HG03039 (cell line): ENCODE results near the gene U2AF1L4.

Source experiments
- ATAC-seq: cut with Tn5 transposase; IDR thresholded peaks from one replicate; pipeline ENCODE4 v1.9.1; 2021; ENCODE audit warnings: mild to moderate bottlenecking, moderate library complexity; ENCODE audit not compliant: unreplicated experiment

Gene U2AF1L4

DNA sequence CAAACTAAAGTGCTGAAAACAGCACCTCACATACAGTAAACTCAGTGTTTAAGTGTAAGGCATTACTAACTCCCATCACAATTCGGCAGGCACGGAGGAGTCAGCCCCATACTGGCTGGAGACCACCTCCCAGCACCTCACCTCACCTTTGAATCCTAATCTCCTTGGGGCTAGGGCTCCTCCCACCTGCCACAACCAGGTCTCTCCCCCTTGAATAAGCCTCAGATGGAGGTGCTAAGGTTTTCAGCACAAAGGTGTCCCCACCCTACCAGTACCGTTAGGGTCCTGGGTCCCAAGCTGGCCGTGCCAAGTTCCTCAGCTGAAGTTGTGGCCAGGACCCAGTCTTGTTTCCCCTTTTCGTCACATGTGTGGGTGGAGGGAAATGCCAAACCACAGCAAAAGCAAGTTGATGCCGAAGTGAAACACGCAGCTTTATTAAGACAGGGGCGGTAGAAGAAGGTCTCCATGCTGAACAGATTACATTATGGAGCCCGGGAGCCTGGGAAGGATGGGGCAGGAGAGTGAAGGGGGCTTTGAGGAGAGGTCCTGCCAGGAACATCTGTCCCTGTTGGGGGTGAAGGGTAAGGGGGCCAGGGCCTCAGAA is 3.0 kb downstream of the U2AF1L4 start, which contains the start of gene IGFLR1:
Gene IGFLR1 (minus strand): TSS at position 332 of the 604 bp plus-strand sequence. CDS start 1,272 bp downstream, outside the sequence.
- no peak for ATAC-seq

DNA sequence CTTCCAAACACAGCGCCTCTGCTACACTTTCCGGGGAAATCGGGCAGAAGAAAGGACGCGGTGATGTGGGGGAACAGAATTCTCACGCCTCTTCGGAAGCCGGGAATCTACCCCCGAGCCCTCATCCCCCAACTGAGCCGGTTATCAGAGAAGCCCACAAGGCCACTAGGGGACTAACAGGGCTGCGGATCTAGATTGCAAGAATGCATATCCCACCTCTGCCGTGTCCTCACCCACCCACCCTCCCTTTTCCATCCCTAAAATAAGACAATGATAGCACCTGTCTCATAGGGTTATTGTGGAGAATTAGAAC is 4.1 kb downstream of the U2AF1L4 start:
- no peak for ATAC-seq

DNA sequence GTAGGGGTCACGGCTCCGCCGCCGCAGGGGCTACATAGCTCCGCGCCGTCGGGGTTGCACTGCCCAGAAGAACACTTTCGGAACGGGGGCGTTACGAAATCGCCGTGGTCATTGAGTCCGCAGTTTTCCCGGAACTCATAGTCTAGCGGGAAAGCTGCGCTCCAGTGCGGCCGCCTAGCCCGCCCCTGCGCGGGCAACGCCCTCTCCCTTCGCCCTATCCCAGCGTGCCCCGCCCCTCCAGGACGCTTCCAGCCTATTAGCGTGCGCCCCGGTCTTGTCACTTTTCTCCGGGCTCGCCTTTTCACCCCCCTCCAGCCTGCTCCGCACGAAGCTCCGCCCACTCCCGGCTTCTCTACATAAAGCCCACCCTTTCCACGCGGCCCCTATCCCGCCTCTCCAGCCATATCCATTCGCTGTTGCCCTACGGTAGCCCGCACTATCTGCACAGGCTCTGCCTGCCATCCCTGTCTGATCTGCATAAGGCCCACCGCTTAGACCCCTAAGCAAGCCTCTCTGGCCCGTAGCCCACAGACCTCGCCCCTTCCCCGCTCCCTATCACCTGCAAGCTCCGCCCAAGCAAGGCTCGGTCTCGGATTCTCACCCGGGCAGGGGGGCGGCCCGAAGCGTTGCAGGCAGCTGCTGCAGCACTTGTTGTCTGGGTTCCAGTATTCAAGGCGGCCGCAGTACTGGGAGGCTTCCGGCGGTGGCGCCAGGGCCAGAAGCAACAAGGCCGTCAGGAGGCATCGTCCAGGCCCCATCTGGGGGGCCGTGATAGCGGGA is 4.6 kb downstream of the U2AF1L4 start:
- ATAC-seq = peak; percentile 47

DNA sequence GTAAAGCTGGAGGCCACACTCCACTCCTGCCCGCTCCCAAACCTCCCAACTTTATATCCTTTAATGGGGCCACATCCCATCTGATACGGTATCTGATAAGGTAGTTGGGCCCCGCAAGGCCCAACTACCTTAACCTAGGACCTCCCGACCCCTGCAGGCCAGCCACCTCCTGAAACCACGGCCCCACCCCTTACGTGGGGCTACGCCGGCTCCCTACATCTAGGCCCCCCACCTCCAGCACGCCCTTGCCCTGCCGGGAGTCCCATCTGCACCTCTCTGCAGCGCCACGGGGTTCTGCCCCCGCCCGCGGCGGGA is 5.2 kb downstream of the U2AF1L4 start:
- peak; percentile 8 for ATAC-seq

DNA sequence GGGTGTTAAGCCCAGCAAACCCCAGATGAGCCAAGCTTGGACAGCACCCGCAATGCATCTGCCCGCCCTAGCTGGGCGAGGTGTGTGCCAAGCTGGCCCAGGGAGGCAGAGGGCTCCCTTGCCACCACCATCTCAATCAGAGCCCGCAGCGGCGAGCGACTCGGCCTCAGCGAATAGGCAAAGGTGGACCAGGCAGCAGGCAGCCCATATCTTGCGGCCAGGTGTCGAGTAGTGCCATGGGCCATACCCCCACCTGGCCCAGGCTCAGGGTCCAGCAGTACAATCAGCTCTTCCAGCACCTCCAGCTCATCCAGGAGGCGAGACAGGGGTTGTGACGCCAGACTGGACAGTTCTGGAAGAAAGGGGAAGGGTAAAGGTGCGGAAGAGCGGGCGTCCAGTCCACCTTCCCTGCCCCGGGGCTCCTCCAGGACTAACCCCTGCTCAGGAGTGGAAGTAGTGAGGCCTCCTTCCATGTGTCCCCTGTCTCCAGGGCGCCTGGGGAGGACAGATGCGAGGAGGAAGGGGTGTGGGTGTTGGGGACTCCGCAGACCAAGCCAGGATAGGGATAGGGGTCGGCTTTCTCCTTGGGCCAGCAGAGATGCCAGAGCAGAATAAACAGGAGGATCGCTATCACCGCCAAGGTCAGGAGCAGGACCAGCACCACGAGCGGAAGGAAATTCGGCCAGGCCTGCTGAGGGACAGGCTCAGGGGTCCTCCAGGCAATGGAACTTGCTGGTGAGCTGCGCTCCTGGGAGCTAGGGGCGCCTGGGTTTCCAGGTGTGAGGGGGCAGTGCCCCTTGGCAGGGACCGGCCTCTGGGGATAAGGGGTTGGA is 5.7 kb downstream of the U2AF1L4 start:
- ATAC-seq = no peak

DNA sequence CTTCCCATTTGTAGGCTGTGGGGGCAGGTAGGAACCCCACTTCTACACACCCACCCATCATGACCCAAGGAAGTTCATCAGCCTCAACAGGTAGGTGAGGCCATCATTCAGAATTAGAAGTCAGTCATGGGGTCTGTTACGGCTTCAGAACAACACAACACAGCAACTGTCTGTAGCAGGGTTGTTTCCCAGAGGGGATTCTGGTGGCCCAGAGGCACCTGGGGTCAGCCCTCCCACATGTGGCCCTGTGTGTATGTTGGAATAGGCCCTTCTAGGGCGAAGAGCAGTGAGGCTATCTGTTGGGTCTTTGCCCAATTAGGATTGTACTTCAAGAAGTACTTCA is 6.4 kb downstream of the U2AF1L4 start:
- ATAC-seq = no peak

DNA sequence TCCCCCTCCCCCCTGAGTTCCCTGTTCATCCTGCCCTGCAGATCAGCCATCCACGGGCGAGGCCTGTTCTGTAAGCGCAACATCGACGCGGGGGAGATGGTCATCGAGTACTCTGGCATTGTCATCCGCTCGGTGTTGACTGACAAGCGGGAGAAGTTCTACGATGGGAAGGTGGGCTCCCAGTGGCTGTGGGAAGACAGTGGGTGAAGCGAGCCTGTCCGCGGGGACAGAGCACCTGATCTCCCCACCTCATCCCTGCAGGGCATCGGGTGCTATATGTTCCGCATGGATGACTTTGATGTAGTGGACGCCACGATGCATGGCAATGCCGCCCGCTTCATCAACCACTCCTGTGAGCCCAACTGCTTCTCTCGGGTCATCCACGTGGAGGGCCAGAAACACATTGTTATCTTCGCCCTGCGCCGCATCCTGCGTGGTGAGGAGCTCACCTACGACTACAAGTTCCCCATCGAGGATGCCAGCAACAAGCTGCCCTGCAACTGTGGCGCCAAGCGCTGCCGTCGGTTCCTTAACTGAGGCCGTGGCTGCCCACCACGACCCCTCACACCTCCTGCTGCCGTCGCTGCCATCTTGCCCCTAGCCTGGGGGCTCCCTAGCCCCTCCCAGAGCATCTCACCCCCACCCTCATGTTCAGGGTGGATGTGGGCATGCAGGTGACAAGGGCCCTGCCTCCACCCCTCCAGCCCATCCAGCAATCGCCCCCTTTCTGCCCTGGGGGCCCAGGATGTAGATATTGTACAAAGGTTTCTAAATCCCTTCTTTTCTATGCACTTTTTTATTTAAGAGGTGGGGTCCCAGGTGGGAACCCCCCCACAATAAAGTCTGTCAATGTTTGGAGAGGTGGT is 7.0 kb downstream of the U2AF1L4 start:
- ATAC-seq = no peak

DNA sequence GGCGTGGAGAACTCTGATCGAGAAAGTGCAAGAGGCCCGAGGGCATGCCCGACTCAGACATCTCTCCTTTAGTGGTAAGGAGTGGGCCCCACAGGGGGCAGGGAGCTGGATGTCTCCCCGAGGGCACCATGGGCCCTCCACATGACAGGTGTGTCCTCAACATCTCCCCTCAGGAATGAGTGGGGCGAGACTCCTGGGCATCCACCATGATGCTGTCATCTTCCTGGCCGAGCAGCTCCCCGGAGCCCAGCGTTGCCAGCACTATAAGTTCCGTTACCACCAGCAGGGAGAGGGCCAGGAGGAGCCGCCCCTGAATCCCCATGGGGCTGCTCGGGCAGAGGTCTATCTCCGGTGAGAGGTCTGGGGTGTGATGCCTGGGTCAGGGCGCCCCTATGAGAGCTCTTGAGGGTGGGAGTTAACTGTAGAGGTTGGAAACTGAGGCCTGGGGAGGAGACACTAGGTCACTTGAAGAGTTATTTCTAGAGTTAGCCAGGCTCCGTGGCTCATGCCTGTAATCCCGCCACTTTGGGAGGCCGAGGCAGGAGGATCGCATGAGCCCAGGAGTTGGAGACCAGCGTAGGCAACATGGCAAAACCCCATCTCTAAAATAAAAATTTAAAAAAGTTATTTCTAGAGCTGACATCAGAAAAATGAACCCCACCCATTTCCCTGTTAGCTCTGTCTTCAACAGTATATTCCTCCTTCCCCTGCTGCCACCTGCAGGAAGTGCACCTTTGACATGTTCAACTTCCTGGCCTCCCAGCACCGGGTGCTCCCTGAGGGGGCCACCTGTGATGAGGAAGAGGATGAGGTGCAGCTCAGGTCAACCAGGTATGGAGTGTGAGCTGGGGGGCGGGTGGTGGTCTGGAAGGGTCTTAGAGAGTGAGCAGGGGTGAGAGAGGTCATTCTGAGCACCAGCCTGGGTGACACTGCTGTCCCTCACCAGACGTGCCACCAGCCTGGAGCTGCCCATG is 8.0 kb downstream of the U2AF1L4 start:
- ATAC-seq = no peak

DNA sequence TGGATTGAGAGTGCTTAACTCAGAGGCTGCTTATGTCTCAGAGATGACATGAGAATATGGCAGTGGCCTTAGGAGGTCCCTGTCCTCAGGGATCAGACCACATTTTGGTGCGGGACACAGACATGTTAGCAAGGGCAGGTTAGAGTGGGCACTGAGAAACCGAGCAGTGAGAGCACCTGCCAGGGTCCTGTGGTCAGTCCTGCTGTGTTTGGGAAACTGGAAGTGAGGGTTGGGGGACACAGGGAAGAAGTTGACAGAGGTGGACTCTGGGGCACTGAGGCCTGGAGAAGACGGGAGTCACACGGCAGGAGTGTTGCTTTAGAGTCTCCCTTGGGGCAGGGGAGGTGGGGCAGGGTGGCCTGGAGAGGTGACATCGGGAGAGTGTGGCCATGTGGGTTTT is 10.3 kb downstream of the U2AF1L4 start:
- ATAC-seq = no peak

DNA sequence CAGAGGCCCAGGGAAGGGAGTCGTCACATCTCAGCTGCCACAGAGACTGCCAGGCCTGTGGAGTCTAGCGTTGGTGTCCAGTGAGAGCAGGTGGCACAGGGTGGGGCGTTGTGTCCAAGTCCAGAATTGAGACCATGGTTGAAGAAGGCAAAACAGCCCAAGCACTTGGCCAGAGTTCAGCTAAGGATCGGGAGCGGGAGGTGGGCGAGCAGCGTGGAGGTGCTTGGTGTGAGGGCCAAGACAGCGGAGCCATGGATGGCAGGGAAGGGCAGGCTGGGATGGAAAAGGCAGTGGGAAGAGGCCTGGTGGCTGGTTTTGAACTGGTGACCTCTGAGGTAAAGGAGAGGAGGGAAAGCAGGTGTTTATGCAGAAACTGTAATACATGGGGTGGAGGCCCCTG is 10.9 kb downstream of the U2AF1L4 start:
- ATAC-seq = no peak

DNA sequence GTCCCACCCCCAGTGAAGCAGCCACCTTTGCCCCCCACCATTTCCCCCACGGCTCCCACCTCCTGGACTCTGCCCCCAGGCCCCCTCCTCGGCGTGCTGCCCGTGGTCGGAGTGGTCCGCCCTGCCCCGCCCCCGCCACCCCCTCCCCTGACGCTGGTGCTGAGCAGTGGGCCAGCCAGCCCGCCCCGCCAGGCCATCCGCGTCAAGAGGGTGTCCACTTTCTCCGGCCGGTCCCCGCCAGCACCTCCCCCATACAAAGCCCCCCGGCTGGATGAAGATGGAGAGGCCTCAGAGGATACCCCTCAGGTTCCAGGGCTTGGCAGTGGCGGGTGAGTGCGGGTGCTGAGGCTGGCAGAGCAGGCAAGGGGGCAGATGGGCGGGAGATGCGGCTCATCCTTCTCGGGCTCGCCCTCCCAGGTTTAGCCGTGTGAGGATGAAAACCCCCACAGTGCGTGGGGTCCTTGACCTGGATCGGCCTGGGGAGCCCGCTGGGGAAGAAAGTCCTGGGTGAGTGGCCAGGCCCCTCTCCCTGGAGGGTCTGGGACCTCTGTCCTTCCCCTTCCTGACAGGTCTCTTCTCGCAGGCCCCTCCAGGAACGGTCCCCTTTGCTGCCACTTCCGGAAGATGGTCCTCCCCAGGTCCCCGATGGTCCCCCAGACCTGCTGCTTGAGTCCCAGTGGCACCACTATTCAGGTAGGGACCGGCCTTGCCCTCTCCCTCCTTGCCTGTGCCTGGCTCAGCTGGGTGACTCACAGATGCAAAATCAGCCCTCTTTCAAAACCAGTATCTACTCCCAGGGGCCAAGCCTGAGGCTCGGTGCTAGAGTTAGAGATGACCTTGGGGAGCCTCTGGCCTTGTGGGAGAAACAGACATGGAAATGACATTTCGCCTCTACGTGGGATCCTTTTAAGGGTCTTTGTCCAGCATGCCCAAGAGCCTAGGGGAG is 11.8 kb downstream of the U2AF1L4 start:
- no peak for ATAC-seq

DNA sequence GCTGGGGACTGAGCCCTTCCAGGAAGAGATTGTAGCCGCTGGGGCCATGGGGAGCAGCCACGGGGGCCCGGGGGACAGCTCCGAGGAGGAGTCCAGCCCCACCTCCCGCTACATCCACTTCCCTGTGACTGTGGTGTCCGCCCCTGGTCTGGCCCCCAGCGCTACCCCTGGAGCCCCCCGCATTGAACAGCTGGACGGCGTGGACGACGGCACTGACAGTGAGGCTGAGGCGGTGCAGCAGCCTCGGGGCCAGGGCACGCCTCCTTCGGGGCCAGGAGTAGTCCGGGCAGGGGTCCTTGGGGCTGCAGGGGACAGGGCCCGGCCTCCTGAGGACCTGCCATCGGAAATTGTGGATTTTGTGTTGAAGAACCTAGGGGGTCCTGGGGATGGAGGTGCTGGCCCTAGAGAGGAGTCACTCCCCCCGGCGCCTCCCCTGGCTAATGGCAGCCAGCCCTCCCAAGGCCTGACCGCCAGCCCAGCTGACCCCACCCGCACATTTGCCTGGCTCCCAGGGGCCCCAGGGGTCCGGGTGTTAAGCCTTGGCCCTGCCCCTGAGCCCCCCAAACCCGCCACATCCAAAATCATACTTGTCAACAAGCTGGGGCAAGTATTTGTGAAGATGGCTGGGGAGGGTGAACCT is 12.6 kb downstream of the U2AF1L4 start:
- no peak for ATAC-seq

DNA sequence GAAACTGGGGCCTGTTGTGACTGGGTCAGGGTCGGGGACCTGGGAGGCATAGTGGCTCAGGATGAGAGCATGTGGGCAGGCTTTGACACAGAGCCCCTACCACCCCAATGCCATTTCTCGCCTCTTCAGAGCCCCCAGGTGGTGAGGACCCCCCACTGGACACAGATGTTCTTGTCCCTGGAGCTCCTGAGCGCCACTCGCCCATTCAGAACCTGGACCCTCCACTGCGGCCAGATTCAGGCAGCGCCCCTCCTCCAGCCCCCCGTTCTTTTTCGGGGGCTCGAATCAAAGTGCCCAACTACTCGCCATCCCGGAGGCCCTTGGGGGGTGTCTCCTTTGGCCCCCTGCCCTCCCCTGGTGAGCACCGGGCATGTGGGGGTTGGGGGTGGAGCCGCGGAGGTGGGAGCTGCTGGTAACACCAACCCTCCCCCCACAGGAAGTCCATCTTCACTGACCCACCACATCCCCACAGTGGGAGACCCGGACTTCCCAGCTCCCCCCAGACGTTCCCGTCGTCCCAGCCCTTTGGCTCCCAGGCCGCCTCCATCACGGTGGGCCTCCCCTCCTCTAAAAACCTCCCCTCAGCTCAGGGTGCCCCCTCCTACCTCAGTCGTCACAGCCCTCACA is 13.3 kb downstream of the U2AF1L4 start:
- ATAC-seq = no peak

DNA sequence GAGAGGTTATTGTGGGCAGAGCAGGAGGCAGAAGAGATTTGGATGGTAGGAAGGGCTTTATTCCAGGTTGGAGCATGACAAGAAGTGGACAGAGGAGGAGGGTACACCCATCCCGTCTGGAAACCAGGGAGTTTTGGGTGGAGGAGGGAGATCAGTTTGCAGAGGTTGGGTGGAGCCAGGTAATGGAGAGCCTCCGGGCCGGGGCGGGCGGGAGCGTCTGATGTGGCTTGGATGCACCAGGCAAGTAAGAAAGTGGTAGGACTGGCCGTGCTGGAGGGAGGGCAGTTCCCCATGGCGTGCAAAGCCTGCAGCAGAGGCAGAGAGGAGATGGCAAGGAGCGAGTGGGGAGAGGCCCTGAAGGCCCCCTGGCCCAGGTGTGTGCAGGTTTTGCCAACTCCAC is 13.9 kb downstream of the U2AF1L4 start:
- ATAC-seq = no peak

DNA sequence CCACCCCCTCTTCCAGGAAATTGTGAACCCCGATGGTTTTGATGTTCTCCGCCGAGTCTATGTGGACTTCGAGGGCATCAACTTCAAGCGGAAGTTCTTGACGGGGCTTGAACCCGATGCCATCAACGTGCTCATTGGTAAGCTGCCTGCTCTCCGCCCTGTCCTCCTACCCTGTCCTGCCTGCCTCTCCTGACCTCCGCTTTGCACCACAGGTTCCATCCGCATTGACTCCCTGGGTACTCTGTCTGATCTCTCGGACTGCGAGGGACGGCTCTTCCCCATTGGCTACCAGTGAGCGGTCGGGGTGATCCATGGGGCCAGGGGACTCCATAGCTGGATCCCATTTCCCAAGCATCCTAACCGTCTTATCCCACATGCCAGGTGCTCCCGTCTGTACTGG is 14.9 kb downstream of the U2AF1L4 start:
- ATAC-seq = no peak

DNA sequence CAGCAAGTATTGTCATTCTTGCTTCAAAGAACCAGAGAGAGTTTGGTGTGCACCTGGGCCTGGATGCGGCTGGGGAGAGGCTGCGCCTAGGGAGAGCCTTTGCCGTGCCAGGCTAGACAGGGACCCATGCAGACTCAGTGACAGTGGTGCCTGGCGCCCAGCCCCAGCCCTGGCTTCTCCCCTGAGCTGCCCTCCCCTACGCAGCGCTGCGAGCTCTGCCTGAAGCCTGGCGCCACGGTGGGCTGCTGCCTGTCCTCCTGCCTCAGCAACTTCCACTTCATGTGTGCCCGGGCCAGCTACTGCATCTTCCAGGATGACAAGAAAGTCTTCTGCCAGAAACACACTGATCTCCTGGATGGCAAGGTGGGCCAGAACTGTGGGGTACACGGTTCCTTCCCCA is 15.5 kb downstream of the U2AF1L4 start:
- no peak for ATAC-seq

DNA sequence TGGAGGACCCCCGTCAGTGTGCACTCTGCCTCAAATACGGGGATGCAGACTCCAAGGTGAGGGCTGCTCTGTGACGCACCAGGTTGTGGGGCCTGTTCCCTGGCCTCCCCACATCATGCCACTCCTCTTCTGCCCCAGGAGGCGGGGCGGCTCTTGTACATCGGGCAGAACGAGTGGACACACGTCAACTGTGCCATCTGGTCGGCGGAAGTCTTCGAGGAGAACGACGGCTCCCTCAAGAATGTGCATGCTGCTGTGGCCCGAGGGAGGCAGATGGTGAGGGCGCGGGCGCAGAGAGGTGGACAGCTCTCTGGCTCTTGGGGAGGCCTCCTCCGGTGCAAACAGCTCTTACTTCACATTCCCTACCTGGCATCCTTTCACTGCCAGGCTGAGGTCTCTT is 16.2 kb downstream of the U2AF1L4 start:
- ATAC-seq = no peak
